ENCODE measurements around the gene FGF1. TPM values are rescaled to one million over a fixed set of nuclear protein-coding genes. Genes with fewer than 3 reads are reported as not detected.

Gene FGF1
- total and polyA plus RNA-seq, 9 donors, result 5.5 to 12.1 (median 7.1) TPM

- no peak overlapping the region for H3K4me3 ChIP-seq (ENCODE audit: low read length)
- peak; percentile 75 for DNase-seq
- H3K27ac ChIP-seq (ENCODE audit: low read length), result peak overlapping the region; percentile 67
- H3K36me3 ChIP-seq (ENCODE audit: control insufficient read depth, insufficient read depth, low read length), result no peaks in the 10 kb centered on the region
- peaks cover 38% of the 10 kb centered on the region for H3K4me1 ChIP-seq (ENCODE audit: control insufficient read depth, insufficient read depth, low read length)
- no peaks in the 10 kb centered on the region for H3K9me3 ChIP-seq (replicated peaks; ENCODE audit: control insufficient read depth, low read depth, low read length)
- H3K27me3 ChIP-seq (ENCODE audit: control insufficient read depth, insufficient read depth, low read length), result no peaks in the 10 kb centered on the region
- WGBS (ENCODE audit: insufficient coverage), result 29% methylated on average over 8 of the region's 11 CpGs
These were observed 382 bp upstream of the FGF1 start for GRCh38 chr5:142686210-142686734.

GRCh38 chr5:142684508-142685041, 1.3 kb downstream of the FGF1 start:
- H3K9me3 ChIP-seq (replicated peaks; ENCODE audit: control insufficient read depth, low read depth, low read length), result no peaks in the 10 kb centered on the region
- peaks cover 38% of the 10 kb centered on the region for H3K4me1 ChIP-seq (ENCODE audit: control insufficient read depth, insufficient read depth, low read length)
- peak; percentile 30 for DNase-seq
- no peaks in the 10 kb centered on the region for H3K36me3 ChIP-seq (ENCODE audit: control insufficient read depth, insufficient read depth, low read length)
- H3K4me3 ChIP-seq (ENCODE audit: low read length), result no peak overlapping the region
- 32% methylated on average over 8 of the region's 9 CpGs for WGBS (ENCODE audit: insufficient coverage)
- H3K27me3 ChIP-seq (ENCODE audit: control insufficient read depth, insufficient read depth, low read length), result no peaks in the 10 kb centered on the region
- H3K27ac ChIP-seq (ENCODE audit: low read length), result peak overlapping the region; percentile 67

GRCh38 chr5:142683881-142684505, 1.9 kb downstream of the FGF1 start:
- H3K4me3 ChIP-seq (ENCODE audit: low read length), result no peak overlapping the region
- H3K36me3 ChIP-seq (ENCODE audit: control insufficient read depth, insufficient read depth, low read length), result no peaks in the 10 kb centered on the region
- peaks cover 35% of the 10 kb centered on the region for H3K4me1 ChIP-seq (ENCODE audit: control insufficient read depth, insufficient read depth, low read length)
- peak; percentile 71 for DNase-seq
- no peaks in the 10 kb centered on the region for H3K9me3 ChIP-seq (replicated peaks; ENCODE audit: control insufficient read depth, low read depth, low read length)
- peak overlapping the region; percentile 67 for H3K27ac ChIP-seq (ENCODE audit: low read length)
- WGBS (ENCODE audit: insufficient coverage), result 54% methylated on average over 2 of the region's 5 CpGs
- no peaks in the 10 kb centered on the region for H3K27me3 ChIP-seq (ENCODE audit: control insufficient read depth, insufficient read depth, low read length)

- no CpG with 5 or more reads among the region's 3 CpGs for WGBS (ENCODE audit: insufficient coverage)
- no peaks in the 10 kb centered on the region for H3K36me3 ChIP-seq (ENCODE audit: control insufficient read depth, insufficient read depth, low read length)
- no peaks in the 10 kb centered on the region for H3K27me3 ChIP-seq (ENCODE audit: control insufficient read depth, insufficient read depth, low read length)
- no peak overlapping the region for H3K4me3 ChIP-seq (ENCODE audit: low read length)
- DNase-seq, result no peak
- peaks cover 30% of the 10 kb centered on the region for H3K4me1 ChIP-seq (ENCODE audit: control insufficient read depth, insufficient read depth, low read length)
- H3K27ac ChIP-seq (ENCODE audit: low read length), result no peak overlapping the region
- no peaks in the 10 kb centered on the region for H3K9me3 ChIP-seq (replicated peaks; ENCODE audit: control insufficient read depth, low read depth, low read length)
These were observed 2.8 kb downstream of the FGF1 start for GRCh38 chr5:142683116-142683515.

GRCh38 chr5:142680605-142681259, 5.2 kb downstream of the FGF1 start:
- Histone ChIP-seq H3K4me1 (ENCODE audit: control insufficient read depth, insufficient read depth, low read length) (peaks cover 23% of the 10 kb centered on the region), H3K36me3 (ENCODE audit: control insufficient read depth, insufficient read depth, low read length) (no peaks in the 10 kb centered on the region), H3K27me3 (ENCODE audit: control insufficient read depth, insufficient read depth, low read length) (no peaks in the 10 kb centered on the region), H3K9me3 (replicated peaks; ENCODE audit: control insufficient read depth, low read depth, low read length) (no peaks in the 10 kb centered on the region), H3K4me3 (ENCODE audit: low read length) (no peak overlapping the region), H3K27ac (ENCODE audit: low read length) (no peak overlapping the region)
- DNase-seq, result no peak
- WGBS (ENCODE audit: insufficient coverage), result 89% methylated on average over 3 of the region's 5 CpGs

GRCh38 chr5:142679744-142680143, 6.1 kb downstream of the FGF1 start:
- Histone ChIP-seq H3K36me3 (ENCODE audit: control insufficient read depth, insufficient read depth, low read length) (no peaks in the 10 kb centered on the region), H3K27ac (ENCODE audit: low read length) (no peak overlapping the region), H3K27me3 (ENCODE audit: control insufficient read depth, insufficient read depth, low read length) (no peaks in the 10 kb centered on the region), H3K4me1 (ENCODE audit: control insufficient read depth, insufficient read depth, low read length) (peaks cover 22% of the 10 kb centered on the region), H3K9me3 (replicated peaks; ENCODE audit: control insufficient read depth, low read depth, low read length) (no peaks in the 10 kb centered on the region), H3K4me3 (ENCODE audit: low read length) (no peak overlapping the region)
- DNase-seq, result no peak
- WGBS (ENCODE audit: insufficient coverage), result no CpG with 5 or more reads among the region's 2 CpGs

GRCh38 chr5:142678529-142678928, 7.4 kb downstream of the FGF1 start:
- no peak overlapping the region for H3K4me3 ChIP-seq (ENCODE audit: low read length)
- no peaks in the 10 kb centered on the region for H3K27me3 ChIP-seq (ENCODE audit: control insufficient read depth, insufficient read depth, low read length)
- H3K36me3 ChIP-seq (ENCODE audit: control insufficient read depth, insufficient read depth, low read length), result no peaks in the 10 kb centered on the region
- H3K27ac ChIP-seq (ENCODE audit: low read length), result no peak overlapping the region
- 69% methylated on average over 2 of the region's 4 CpGs for WGBS (ENCODE audit: insufficient coverage)
- peaks cover 28% of the 10 kb centered on the region for H3K4me1 ChIP-seq (ENCODE audit: control insufficient read depth, insufficient read depth, low read length)
- no peak for DNase-seq
- no peaks in the 10 kb centered on the region for H3K9me3 ChIP-seq (replicated peaks; ENCODE audit: control insufficient read depth, low read depth, low read length)

- Histone ChIP-seq H3K27ac (ENCODE audit: low read length) (no peak overlapping the region), H3K4me1 (ENCODE audit: control insufficient read depth, insufficient read depth, low read length) (peaks cover 29% of the 10 kb centered on the region), H3K4me3 (ENCODE audit: low read length) (no peak overlapping the region), H3K27me3 (ENCODE audit: control insufficient read depth, insufficient read depth, low read length) (no peaks in the 10 kb centered on the region), H3K9me3 (replicated peaks; ENCODE audit: control insufficient read depth, low read depth, low read length) (no peaks in the 10 kb centered on the region), H3K36me3 (ENCODE audit: control insufficient read depth, insufficient read depth, low read length) (no peaks in the 10 kb centered on the region)
- 90% methylated on average over 2 of the region's 2 CpGs for WGBS (ENCODE audit: insufficient coverage)
- no peak for DNase-seq
These were observed 8.7 kb downstream of the FGF1 start for GRCh38 chr5:142677198-142677597.

GRCh38 chr5:142676318-142676717, 9.6 kb downstream of the FGF1 start:
- no peaks in the 10 kb centered on the region for H3K9me3 ChIP-seq (replicated peaks; ENCODE audit: control insufficient read depth, low read depth, low read length)
- peaks cover 33% of the 10 kb centered on the region for H3K4me1 ChIP-seq (ENCODE audit: control insufficient read depth, insufficient read depth, low read length)
- WGBS (ENCODE audit: insufficient coverage), result no CpG with 5 or more reads among the region's 4 CpGs
- DNase-seq, result no peak
- H3K27me3 ChIP-seq (ENCODE audit: control insufficient read depth, insufficient read depth, low read length), result no peaks in the 10 kb centered on the region
- peak overlapping the region; percentile 97 for H3K27ac ChIP-seq (ENCODE audit: low read length)
- H3K36me3 ChIP-seq (ENCODE audit: control insufficient read depth, insufficient read depth, low read length), result no peaks in the 10 kb centered on the region
- no peak overlapping the region for H3K4me3 ChIP-seq (ENCODE audit: low read length)
